HL-60 (cell line): ENCODE data around the gene GMFB.

Experiments
- GABPA ChIP-seq: IDR thresholded peaks from 2 replicates; pipeline ENCODE4 v1.6.1; 2012; ENCODE audit warnings: low read depth
- TF ChIP-seq, protein P1 (sequence below): IDR thresholded peaks from one replicate; pipeline ENCODE4 v1.5.1; 2011; ENCODE audit warnings: low read length, control low read depth, inconsistent platforms; ENCODE audit not compliant: insufficient read depth
- TF ChIP-seq, protein P2 (sequence below): IDR thresholded peaks from 2 replicates; pipeline ENCODE4 v1.6.1; 2012; ENCODE audit warnings: low read depth; ENCODE audit not compliant: insufficient replicate concordance

DNA sequence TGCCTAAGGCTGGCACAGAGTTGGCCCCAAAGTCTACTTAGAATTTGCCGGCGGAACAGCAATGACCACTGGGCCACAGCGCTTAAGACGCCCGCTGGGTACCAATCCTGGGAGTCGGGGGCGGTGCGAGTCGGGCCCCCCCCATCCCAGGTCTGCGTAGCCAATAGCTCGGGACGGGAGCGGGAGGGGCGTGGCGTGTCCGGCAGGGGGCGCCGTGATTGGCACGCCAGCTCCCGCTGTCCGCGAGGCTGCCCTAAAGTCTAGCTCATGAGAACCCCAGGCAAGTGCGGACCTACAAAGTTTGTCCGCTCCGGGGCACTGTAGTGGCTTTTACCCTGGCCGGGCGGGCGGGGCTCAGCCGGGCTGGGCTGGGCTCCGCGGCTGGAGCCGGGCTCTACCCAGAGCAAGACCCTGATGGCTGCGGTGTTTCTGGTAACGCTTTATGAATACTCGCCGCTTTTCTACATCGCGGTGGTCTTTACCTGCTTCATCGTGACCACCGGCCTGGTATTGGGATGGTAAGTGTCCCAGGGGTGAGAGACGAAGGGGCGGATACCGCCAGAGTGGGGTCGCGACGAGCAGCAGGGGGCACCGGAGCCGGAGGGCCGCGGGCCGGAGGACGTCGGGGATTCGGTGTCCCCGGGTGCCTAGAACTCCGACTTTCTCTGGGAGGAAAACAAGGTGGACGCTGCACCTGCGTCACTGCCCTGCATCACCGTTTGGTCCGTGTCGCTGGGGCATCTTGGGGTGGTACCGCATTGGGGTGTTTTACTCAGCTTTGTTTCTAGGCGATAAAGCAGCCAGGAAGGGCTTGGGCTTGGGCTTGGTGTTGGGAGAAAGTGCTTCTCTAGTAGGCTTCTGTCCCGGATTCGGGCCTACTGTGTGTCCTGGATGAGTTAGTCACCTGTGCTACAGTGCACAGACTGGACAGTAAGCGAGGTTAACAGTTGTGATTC is 21.0 kb upstream of the GMFB start, which contains the start of gene CGRRF1:
- TF ChIP-seq, protein P1, sequence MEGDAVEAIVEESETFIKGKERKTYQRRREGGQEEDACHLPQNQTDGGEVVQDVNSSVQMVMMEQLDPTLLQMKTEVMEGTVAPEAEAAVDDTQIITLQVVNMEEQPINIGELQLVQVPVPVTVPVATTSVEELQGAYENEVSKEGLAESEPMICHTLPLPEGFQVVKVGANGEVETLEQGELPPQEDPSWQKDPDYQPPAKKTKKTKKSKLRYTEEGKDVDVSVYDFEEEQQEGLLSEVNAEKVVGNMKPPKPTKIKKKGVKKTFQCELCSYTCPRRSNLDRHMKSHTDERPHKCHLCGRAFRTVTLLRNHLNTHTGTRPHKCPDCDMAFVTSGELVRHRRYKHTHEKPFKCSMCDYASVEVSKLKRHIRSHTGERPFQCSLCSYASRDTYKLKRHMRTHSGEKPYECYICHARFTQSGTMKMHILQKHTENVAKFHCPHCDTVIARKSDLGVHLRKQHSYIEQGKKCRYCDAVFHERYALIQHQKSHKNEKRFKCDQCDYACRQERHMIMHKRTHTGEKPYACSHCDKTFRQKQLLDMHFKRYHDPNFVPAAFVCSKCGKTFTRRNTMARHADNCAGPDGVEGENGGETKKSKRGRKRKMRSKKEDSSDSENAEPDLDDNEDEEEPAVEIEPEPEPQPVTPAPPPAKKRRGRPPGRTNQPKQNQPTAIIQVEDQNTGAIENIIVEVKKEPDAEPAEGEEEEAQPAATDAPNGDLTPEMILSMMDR, result no peak
- no peak for TF ChIP-seq GABPA
- TF ChIP-seq, protein P2, sequence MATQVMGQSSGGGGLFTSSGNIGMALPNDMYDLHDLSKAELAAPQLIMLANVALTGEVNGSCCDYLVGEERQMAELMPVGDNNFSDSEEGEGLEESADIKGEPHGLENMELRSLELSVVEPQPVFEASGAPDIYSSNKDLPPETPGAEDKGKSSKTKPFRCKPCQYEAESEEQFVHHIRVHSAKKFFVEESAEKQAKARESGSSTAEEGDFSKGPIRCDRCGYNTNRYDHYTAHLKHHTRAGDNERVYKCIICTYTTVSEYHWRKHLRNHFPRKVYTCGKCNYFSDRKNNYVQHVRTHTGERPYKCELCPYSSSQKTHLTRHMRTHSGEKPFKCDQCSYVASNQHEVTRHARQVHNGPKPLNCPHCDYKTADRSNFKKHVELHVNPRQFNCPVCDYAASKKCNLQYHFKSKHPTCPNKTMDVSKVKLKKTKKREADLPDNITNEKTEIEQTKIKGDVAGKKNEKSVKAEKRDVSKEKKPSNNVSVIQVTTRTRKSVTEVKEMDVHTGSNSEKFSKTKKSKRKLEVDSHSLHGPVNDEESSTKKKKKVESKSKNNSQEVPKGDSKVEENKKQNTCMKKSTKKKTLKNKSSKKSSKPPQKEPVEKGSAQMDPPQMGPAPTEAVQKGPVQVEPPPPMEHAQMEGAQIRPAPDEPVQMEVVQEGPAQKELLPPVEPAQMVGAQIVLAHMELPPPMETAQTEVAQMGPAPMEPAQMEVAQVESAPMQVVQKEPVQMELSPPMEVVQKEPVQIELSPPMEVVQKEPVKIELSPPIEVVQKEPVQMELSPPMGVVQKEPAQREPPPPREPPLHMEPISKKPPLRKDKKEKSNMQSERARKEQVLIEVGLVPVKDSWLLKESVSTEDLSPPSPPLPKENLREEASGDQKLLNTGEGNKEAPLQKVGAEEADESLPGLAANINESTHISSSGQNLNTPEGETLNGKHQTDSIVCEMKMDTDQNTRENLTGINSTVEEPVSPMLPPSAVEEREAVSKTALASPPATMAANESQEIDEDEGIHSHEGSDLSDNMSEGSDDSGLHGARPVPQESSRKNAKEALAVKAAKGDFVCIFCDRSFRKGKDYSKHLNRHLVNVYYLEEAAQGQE, result no peak
